Middle frontal gyrus (tissue), 1 donor: ENCODE data around the gene RBM15B.
"Not testable (repeated sequence)": the region's sequence is repeated elsewhere in the genome, so short reads cannot be mapped to it uniquely, and the experiment has no call there.

Experiments used
- DNase-seq: peaks from one replicate; pipeline ENCODE4 v3.0.0-alpha.2; 2015; ENCODE audit warnings: low spot score; ENCODE audit errors: extremely low spot score

RBM15B gene

DNA sequence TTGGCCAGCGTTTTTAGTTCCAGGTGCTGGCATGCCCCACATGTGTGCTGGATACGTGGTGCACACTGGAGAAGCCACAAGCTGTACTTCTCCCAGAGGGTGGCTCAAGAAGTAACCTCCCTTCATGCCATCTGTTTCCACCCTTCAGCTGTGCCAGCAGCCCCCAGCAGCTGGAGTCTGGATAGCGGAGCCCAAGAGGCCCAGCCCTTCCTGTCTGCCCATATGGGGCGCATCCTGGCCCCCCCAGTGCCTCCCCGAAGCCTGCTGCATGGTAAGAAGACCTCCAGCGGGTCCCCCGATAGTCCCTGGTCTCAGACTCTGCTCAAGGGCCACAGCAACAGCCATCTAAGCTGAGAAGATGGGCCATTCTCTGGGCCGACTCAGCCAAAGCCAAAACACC lies 11.8 kb upstream of the RBM15B start:
- DNase-seq = no peak

DNA sequence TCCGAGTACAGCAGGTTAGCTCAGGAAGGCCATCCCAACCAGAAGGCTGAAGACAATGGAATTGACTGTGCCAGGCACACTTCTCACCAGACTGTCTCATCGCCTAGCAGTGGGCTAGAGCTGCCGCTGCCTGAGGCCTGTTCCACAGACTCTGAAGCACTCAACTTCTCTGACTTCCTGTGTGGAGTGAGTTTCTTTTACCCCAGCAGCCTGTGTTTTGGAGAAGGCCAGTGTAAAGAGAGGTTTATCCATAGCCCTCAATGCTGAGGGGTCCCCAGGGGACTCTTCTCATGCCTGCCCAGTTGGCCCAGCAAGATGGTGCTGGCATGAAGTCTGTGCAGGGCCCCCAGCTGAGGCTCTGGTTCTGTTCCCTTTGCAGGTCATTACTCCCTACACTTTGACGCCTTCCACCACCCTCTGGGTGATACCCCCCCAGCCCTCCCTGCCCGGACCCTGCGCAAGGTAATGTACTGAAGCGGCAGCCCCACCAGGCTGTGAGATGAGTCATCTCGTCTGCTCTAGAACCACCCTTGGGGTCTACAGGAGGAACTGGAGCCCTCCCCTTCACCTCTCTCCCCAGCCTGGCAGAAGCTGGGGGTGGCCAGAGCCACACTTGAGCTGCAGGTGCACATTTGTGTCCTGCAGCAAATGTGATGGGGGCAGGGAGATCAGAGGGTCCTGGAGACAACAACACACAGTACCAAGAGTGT lies 11.2 kb upstream of the RBM15B start:
- no peak for DNase-seq

DNA sequence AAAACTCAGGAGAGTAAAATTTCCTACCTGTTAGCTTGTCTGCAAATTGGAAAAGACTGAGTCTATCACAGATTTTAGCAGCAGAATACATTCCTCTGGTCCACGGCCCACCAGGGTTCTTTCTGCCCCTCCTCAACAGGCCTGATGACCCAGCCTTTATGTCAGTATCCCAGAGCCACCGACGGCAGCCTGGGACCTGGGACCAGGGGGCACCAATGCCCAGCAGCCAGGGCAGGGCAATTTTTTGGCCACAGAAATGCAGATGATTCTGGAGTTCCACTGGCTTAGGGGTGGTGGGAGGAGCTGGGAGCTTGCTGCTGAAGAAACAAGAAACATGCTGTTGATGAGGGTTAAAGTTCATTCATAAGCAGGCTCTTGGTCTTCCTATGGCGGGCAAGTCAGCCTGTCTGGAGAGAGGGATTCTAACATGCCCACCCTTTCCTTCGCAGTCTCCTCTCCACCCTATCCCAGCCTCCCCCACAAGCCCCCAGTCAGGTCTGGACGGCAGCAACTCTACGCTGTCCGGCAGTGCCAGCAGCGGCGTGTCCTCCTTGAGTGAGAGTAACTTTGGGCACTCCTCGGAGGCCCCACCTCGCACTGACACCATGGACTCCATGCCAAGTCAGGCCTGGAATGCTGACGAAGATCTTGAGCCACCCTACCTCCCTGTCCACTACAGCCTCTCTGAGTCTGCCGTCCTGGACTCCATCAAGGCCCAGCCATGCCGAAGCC lies 10.3 kb upstream of the RBM15B start:
- no peak for DNase-seq

DNA sequence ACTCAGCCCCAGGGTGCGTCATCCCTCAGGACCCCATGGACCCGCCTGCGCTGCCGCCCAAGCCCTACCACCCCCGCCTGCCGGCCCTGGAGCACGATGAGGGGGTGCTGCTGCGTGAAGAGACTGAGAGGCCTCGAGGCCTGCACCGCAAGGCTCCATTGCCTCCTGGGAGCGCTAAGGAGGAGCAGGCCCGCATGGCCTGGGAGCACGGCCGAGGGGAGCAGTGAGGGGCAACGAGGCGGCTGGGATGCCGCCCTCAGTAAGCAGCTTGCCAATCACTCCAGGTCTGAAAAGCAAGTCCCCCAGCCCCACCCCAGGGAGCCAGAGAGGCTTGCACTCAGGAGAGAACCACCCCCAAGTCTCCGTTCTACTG lies 9.8 kb upstream of the RBM15B start:
- no peak for DNase-seq

DNA sequence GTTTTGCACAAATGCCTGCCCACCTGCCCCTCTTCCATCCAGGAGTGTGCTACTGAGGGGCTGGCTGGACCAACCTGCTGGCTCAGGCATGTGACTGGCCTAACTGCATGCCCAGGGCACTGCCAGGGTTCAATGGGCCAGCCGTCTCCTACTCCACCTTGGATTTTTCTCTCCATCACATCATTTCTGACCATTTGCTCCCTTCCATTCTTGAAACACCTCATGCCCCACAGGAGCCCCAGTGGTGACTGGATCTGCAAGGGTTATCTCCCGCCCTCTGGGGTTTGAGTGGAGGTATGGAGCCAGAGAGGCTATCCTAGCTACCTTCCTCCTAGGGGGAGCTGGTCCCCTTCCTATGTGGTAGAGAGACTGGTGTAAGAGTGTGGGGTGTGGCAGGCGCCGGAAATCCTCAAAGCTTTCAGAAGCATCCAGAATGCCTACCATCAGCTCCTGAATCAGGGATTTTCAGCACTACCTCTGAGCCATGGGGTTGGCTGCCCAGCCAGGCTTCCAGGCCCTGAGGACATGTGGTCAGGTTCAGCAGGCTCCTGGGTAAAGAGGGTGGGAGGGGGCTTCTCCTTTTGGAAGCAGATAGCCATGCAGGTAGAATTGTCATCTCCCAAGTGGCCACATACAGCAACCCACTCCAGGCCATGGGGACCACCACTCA lies 8.9 kb upstream of the RBM15B start:
- no peak for DNase-seq

DNA sequence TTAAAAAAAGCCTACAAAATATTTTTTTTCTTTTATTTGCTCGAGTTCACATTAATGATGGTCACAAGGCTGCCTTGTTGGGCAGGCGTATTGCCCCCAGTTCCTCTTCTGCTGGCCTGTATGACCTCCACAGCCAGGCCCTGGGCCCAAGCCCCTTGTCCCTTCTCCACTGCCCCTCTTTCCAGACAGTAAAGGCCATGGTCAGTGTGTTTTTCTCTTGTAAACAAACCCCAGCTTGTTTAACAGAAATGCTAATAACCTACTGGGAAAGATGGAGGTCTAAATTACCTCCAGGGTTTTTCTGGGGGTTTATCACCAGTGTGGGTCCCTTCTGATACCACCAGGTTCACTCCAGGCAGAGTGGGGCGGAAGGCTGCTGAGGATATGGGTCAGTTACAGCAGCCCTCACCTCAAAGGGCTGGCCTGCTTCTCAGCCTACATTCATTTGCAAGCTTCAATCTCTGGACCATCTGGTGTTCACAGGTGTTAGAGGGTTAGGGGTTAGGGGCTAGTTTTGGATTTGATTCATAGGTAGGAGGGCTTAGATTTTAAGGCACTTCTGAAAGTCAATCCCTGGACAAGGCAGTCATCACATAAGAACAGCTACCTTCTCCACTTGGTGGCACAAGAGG lies 8.0 kb upstream of the RBM15B start:
- DNase-seq = no peak

DNA sequence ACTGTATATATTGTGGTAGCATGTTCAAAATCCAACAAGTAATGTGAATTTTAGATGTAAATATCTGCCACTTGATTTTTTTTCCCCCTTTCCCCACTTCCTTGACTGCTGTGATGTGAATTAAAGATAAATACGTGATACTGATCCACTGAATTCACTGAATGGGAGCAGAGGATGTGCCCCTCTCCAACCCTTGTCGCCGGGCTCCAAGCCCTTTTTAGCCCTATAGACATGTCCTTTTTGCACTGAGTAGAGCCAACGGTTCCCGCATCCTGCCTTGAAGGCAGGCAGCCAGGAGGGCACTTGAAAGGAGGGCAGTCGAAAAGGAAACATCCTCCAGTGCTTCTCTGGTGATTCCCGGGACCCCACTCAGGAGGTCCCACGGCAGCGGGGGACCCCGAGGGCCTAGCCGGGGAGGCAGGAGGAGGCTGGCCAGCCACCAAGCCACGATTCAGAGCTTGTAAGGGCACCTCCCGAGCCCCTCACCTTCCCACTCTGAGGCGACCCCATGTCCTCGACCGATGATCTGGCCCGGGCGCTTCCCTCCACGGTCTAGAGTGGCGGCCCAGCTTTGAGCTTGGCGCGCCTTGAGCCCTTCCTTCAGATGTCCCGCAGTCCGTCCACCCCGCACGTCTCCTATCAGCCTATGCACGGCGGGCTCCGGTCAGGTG lies 6.9 kb upstream of the RBM15B start:
- DNase-seq = no peak

DNA sequence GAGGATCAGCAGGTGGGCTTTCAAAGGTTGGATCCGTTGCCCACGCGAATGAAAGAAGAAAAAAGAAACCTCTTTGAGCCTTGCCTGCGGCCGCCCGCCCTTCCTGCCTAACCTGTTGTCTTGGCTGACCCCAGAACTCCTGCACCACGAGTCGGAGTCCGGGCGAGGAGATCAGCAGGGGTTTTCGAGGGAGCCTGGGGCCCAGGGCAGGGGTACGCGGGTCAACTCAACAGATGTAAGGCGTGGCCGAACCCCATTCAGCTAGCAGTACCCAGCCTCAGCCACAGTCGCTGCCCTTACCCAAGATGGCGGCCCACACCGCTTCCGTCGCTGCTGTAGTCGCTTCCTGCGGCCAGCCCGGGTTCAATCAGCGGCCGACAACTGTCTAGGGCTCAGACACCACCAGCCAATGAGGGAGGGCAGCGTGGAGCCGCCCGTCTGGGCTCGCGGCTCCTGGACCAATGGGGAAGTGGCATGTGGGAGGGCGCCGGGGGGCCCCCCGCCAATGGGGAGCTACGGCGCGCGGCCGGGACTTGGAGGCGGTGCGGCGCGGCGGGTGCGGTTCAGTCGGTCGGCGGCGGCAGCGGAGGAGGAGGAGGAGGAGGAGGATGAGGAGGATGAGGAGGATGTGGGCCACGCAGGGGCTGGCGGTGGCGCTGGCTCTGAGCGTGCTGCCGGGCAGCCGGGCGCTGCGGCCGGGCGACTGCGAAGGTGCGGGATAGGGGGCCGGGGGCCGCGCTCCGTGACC lies 6.2 kb upstream of the RBM15B start, which contains the start of gene MANF:
TSS of gene MANF (plus strand) at position 566 of the 748 bp plus-strand sequence. CDS start at position 618, 52 bp downstream.
- peak; percentile 98 for DNase-seq

DNA sequence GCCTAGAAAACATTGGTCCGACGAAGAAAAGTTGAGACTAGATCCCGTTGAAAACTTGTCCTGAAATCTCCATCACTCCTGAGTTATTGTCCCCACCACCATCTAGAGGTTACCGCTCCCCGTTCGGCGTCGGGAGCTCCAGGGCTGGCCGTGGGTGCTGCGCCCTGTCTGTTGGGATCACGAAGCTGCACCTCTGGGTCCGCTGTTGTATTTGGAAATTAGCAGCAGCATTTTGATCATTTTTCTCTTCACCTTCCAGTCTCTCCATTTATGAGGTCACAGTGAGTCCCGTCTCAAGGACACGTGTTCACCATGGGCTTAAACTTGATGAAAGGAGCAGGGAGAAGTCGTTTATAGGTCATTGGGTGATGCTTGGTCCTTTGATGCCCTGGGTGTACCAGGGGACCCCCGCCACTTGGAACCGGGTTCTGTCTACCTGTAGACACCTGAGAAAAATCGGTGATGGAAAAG lies 5.4 kb upstream of the RBM15B start:
- DNase-seq = no peak

DNA sequence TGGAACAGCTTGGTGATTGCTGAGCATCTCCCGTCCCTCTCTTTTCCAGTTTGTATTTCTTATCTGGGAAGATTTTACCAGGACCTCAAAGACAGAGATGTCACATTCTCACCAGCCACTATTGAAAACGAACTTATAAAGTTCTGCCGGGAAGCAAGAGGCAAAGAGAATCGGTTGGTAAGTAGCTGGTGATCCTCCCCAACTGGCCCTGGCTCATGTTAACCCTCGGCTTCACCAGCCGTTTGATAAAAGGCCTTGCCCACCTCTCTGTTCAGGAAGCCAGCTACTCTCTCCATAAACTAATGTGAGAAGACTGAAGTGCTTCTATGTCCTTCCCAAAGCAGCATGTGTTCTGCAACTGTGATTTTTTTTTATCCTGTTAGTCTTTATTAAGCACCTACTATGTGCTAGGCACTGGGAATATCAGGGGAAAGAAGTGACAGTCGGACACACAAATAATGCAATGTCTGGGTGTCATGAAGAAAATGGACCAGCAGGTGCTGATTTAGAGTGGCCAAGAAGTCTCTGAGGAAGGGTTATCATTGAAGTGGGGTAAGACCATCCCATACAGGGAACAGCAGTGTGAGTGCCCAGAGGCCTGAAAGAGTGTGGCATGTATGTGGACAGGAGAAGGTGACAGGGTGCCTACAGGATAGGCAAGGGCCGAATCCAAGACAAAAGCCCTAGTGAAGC lies 4.8 kb upstream of the RBM15B start:
- no peak for DNase-seq

DNA sequence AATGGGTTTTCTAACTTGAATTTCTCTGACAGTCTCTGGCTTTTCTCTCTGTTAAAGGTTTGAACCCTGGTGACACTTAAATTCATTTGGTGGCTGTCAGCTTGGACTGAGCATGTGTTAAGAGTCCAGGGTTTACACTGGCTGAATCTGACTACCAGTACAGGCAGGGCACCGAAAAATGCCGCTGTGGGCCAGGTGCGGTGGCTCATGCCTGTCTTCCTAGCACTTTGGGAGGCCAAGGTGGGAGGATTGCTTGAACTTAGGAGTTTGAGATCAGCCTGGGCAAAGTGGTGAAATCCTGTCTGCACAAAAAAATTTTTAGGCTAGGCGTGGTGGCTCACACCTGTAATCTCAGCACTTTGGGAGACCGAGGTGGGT lies 4.2 kb upstream of the RBM15B start:
- no peak for DNase-seq

DNA sequence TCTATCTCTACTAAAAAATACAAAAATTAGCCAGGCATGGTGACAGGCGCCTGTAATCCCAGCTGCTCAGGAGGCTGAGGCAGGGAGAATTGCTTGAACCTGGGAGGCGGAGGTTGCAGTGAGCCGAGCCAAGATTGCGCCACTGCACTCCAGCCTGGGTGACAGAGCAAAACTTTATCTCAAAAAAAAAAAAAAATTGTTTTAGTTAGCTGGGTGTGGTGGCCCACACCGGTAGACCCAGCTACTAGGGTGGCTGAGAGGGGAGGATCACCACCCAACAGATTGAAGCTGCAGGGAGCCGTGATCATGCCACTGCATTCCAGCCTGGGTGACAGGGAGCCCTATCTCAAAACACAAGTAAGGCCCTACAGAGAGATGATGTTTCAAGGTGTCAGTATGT lies 3.8 kb upstream of the RBM15B start:
- not testable (repeated sequence) for DNase-seq

DNA sequence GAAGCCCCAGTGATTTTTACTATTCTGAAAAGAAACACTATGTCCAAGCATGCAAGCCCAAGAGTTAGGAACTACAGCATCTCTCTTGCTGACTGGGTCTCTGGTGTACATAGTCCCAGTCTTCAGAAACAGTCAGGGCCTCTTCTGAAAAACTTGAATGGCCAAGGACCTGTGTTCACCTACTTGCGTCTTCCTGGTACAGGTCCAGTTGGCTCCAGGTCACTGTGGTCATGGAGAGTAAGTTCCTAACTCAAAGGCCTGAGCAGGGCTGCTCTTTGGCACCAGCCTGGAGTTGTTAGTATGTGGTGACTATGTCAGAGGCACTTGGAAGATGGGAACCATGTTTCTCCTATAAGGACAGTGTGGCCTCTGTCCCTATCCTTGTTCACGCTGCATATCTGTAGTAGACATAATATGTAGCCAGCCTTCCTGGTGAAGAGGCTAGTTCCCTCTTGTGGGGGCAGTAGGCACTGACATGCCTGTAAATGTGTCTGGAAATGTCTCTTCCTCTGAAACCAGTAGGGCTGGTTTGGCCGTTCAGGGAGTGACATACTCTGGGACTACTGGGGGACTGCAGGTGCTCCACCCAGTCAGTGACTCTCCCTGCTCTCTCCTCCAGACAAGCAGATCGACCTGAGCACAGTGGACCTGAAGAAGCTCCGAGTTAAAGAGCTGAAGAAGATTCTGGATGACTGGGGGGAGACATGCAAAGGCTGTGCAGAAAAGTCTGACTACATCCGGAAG lies 2.6 kb upstream of the RBM15B start:
- no peak for DNase-seq

DNA sequence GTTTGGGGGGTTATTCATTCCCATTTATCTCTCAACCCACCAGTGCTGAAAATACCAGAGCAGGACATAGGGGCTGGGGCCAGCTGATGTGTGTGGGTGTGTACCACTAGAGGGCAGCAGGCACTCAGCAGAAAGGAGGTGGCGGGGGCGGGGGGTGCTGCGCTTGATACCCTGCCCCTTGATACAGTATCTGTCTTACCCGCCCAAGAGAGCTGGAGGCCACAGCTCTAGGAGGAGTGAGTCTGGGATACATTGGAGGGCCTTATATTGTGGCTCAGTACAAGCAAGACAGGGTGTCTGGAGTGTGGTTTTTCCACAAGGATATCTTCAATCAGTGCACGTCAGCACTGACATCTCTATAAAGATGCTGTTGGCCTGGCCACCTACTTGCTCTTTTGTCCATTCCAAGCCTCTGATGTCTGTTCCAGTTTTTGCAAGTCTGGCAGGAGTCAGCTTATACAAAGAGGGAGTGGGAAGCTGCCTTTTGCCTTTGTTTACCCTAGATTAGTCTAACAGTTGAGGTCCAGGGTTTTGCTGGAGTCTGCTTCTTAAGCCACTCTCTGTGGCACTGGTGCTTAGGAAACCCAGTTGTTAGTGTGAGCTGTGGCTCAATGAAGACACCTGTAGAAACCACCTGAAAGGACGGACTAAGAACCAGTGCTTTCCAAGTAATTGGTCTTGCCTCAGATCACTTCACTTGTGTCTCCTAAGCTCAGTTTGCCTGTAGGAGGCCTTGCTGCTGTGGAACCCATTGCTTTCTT lies 1.5 kb upstream of the RBM15B start:
- DNase-seq = no peak

DNA sequence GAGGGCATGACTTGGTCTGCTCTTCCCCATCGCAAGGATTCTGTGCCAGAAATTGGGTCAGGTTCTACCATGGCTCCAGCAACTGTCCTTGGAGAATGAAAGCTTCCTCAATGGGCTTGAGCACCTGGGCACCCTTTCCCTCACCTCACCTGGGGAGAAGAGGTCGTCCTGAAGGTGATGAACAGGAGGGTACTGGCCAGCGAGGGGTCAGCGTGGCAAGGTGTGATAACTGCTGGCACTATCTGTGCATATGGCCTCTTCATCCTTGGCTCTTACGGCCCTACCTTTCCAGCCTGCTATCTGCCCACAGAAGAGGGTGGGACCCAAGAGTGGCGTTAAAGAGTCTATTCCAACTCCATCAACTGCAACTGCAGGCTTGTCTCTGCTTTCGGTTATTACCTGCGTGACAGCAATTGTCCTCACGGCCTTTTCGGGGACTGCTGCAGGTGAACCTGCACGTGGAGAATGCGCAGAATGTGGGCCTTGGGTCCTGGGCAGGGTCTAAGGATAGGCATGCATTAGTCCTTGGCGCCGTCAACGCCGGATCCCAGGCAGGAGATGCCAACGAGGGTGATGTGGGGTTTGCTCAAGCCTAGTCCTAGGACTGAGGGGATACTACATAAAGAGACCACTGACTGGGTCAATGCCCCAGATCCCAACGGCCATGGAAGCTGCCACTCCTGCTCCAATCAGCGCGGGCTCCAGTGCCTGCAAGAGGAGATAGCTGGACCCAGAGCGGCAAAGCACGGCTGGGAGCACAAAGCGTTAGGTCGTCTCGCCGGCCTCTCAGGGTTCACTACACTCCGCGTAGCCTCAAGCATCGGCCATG lies 625 bp upstream of the RBM15B start:
- DNase-seq = no peak

DNA sequence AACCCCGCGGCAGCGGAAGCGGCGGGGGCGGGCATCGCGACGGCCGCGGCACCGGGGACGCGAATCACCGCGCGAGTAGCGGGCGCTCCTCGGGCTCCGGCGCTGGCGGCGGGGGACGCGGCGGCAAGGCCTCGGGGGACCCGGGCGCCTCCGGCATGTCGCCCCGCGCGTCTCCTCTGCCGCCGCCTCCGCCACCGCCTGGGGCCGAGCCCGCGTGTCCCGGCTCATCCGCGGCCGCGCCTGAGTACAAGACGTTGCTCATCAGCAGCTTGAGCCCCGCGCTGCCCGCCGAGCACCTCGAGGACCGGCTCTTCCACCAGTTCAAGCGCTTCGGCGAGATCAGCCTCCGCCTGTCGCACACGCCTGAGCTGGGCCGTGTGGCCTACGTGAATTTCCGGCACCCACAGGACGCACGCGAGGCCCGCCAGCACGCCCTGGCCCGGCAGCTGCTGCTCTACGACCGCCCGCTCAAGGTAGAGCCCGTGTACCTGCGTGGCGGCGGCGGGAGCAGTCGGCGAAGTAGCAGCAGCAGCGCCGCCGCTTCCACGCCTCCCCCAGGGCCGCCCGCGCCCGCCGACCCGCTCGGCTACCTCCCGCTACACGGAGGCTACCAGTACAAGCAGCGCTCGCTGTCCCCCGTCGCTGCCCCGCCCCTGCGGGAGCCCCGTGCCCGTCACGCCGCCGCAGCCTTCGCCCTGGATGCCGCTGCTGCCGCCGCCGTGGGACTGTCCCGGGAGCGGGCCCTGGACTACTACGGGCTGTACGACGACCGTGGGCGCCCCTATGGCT lies 675 bp downstream of the RBM15B start:
- DNase-seq = no peak
